Caco-2 (cell line): Measurements from ENCODE around the gene NARF. TPM values are rescaled to one million over a fixed set of nuclear protein-coding genes. Genes with fewer than 3 reads are reported as not detected.
A peak's percentile ranks its signal among the peaks of the same experiment; 100 is the strongest.

Experiments
- BruUV-seq: library from RNA; stranded (reverse); fragments of 400-500 nt; replicated peaks from 2 replicates; lab custom pipeline; 2021; lab: Mats Ljungman, UMichigan
- CTCF ChIA-PET: fragments of 300-600 bp; sonication (Branson Sonifier 250); formaldehyde crosslinking; loops from one replicate; lab custom pipeline; 2022; ENCODE audit warnings: antibody characterized with exemption; lab: Charles Lee
- POLR2A ChIA-PET: fragments of 300-600 bp; sonication (Branson Sonifier 250); formaldehyde crosslinking; loops from one replicate; lab custom pipeline; 2022; ENCODE audit warnings: antibody characterized with exemption; lab: Charles Lee
- DNase-seq, 2 experiments: peaks; one replicate each; pipeline versions ENCODE4 v3.0.0 to v3.0.0-alpha.2; 2020 to 2022
- H3K27me3 ChIP-seq: replicated peaks from 2 replicates; pipeline ENCODE4 v1.6.0; 2011; ENCODE audit warnings: low read length; ENCODE audit not compliant: control insufficient read depth, insufficient read depth
- H3K36me3 ChIP-seq: 2 replicates; pipeline ENCODE4 v1.5.1; 2011; ENCODE audit warnings: low read length; ENCODE audit not compliant: control insufficient read depth, insufficient read depth
- H3K4me1 ChIP-seq: fragments of 250-450 bp; sonication (Bioruptor Pico); 2 replicates; pipeline ENCODE4 v1.5.1; 2020; ENCODE audit warnings: mild to moderate bottlenecking
- H3K4me3 ChIP-seq: 2 replicates; pipeline ENCODE4 v1.5.1; 2011; ENCODE audit warnings: low read depth, mild to moderate bottlenecking, control low read depth, low read length
- H3K9me3 ChIP-seq: fragments of 250-450 bp; sonication (Bioruptor Pico); 2 replicates; pipeline ENCODE4 v1.5.1; 2020; ENCODE audit warnings: mild to moderate bottlenecking, moderate library complexity
- H3K27ac Mint-ChIP-seq: one replicate; pipeline ENCODE4 v1.8.0; 2022; ENCODE audit warnings: mixed read lengths; ENCODE audit not compliant: unreplicated experiment
- H3K27me3 Mint-ChIP-seq: one replicate; pipeline ENCODE4 v1.8.0; 2022; ENCODE audit warnings: mixed read lengths; ENCODE audit not compliant: insufficient read depth, unreplicated experiment
- H3K36me3 Mint-ChIP-seq: one replicate; pipeline ENCODE4 v1.8.0; 2022; ENCODE audit warnings: mild to moderate bottlenecking, mixed read lengths; ENCODE audit not compliant: insufficient read depth, unreplicated experiment
- H3K4me1 Mint-ChIP-seq: one replicate; pipeline ENCODE4 v1.8.0; 2022; ENCODE audit warnings: low read depth, mixed read lengths; ENCODE audit not compliant: unreplicated experiment
- H3K4me3 Mint-ChIP-seq: one replicate; pipeline ENCODE4 v1.8.0; 2022; ENCODE audit warnings: mild to moderate bottlenecking, moderate library complexity, mixed read lengths; ENCODE audit not compliant: unreplicated experiment
- H3K9me3 Mint-ChIP-seq: one replicate; pipeline ENCODE4 v1.8.0; 2022; ENCODE audit warnings: mixed read lengths; ENCODE audit not compliant: unreplicated experiment
- CTCF ChIP-seq, 2 experiments: fragments of 200-600 bp in 1 of 2; IDR thresholded peaks; 1 replicate in 1 of 2; 2 replicates in 1 of 2; pipeline versions ENCODE4 v1.5.1 to v1.8.0; 2011 to 2022; ENCODE audit warnings: antibody characterized with exemption in 1 of 2, control low read depth in 1 of 2, inconsistent platforms in 1 of 2, low read depth in 1 of 2, low read length in 1 of 2, mild to moderate bottlenecking in 1 of 2, moderate library complexity in 1 of 2; ENCODE audit not compliant: insufficient read depth in 1 of 2, severe bottlenecking in 1 of 2, unreplicated experiment in 1 of 2
- intact Hi-C: fragments of 100-400 bp; cut with micrococcal nuclease; formaldehyde crosslinking; loops from one replicate; pipeline ENCODE4 v1.10.0; 2022; ENCODE audit not compliant: unreplicated experiment
- total RNA-seq: library from RNA; stranded (reverse); gene quantifications from 2 replicates; pipeline ENCODE4 v1.2.3, GENCODE V29; 2022

Gene NARF
- total RNA-seq, 1 experiment from 2014 or later, result 62.1 TPM

- peaks cover 12% of the 10 kb centered on the region for H3K4me1 Mint-ChIP-seq
- H3K27ac Mint-ChIP-seq, result no peak overlapping the region
- no peak for DNase-seq
- ChIA-PET POLR2A (no interaction called here), CTCF (interaction anchor here (0.7 kb wide), 2 partner anchors 54 to 711 kb away, joined by 3 to 6 read pairs; no protein-coding TSS in a partner anchor)
- no peak for TF ChIP-seq CTCF (IDR thresholded peaks at IDR 0.05; ENCODE audit: insufficient read depth in 1 of 2, low read depth in 1 of 2, low read length in 1 of 2, severe bottlenecking in 1 of 2, unreplicated experiment in 1 of 2)
- H3K36me3 Mint-ChIP-seq, result peaks cover 37% of the 10 kb centered on the region
- H3K4me3 ChIP-seq, result no peak overlapping the region
- no peaks in the 10 kb centered on the region for H3K9me3 Mint-ChIP-seq
- no peaks in the 10 kb centered on the region for H3K27me3 ChIP-seq
- no peak overlapping the region for H3K4me3 Mint-ChIP-seq
- intact Hi-C loops, result loop anchor here (5.0 kb wide), 1 partner anchor 140 kb away; no protein-coding TSS in a partner anchor
- peaks cover 19% of the 10 kb centered on the region for H3K4me1 ChIP-seq
- H3K27me3 Mint-ChIP-seq, result peaks cover 4% of the 10 kb centered on the region
- no TSS peak for BruUV-seq
- H3K9me3 ChIP-seq, result no peaks in the 10 kb centered on the region
- no peaks in the 10 kb centered on the region for H3K36me3 ChIP-seq
These were observed 34.2 kb downstream of the NARF start for GRCh38 chr17:82492643-82493225.

- H3K4me3 Mint-ChIP-seq, result no peak overlapping the region
- ChIA-PET POLR2A (interaction anchor here (0.7 kb wide), 1 partner anchor 15 kb away, joined by 5 read pairs; no protein-coding TSS in a partner anchor), CTCF (interaction anchor here (0.7 to 1.0 kb wide), 3 partner anchors 43 to 710 kb away, joined by 3 to 6 read pairs (median 3); no protein-coding TSS in a partner anchor)
- peak overlapping the region; percentile 93 for H3K27ac Mint-ChIP-seq
- BruUV-seq, result no TSS peak
- Histone ChIP-seq H3K36me3 (no peaks in the 10 kb centered on the region), H3K4me3 (no peak overlapping the region), H3K9me3 (no peaks in the 10 kb centered on the region), H3K4me1 (peaks cover 19% of the 10 kb centered on the region), H3K27me3 (no peaks in the 10 kb centered on the region)
- H3K4me1 Mint-ChIP-seq, result peaks cover 12% of the 10 kb centered on the region
- no peak for DNase-seq
- H3K27me3 Mint-ChIP-seq, result peaks cover 4% of the 10 kb centered on the region
- TF ChIP-seq CTCF (IDR thresholded peaks at IDR 0.05; ENCODE audit: insufficient read depth in 1 of 2, low read depth in 1 of 2, low read length in 1 of 2, severe bottlenecking in 1 of 2, unreplicated experiment in 1 of 2), result no peak
- intact Hi-C loops, result loop anchor here (5.0 kb wide), 1 partner anchor 141 kb away; no protein-coding TSS in a partner anchor
- no peaks in the 10 kb centered on the region for H3K9me3 Mint-ChIP-seq
- H3K36me3 Mint-ChIP-seq, result peaks cover 37% of the 10 kb centered on the region
These were observed 34.8 kb downstream of the NARF start for GRCh38 chr17:82493226-82493781.

GRCh38 chr17:82494236-82495055 is 35.9 kb downstream of the NARF start:
- CTCF ChIA-PET, result interaction anchor here (0.5 to 1.3 kb wide), 4 partner anchors 13 to 189 kb away, joined by 3 to 8 read pairs (median 3); no protein-coding TSS in a partner anchor
- Mint-ChIP-seq H3K9me3 (no peaks in the 10 kb centered on the region), H3K4me1 (peaks cover 12% of the 10 kb centered on the region), H3K4me3 (peak overlapping the region; percentile 67), H3K27me3 (peaks cover 4% of the 10 kb centered on the region), H3K36me3 (peaks cover 27% of the 10 kb centered on the region), H3K27ac (peak overlapping the region; percentile 93)
- peak; percentile 90 to 94 for DNase-seq
- peak; percentile 86 to 97 for TF ChIP-seq CTCF (IDR thresholded peaks at IDR 0.05; ENCODE audit: insufficient read depth in 1 of 2, low read depth in 1 of 2, low read length in 1 of 2, severe bottlenecking in 1 of 2, unreplicated experiment in 1 of 2)
- H3K4me1 ChIP-seq, result peaks cover 19% of the 10 kb centered on the region
- no peak overlapping the region for H3K4me3 ChIP-seq
- no peaks in the 10 kb centered on the region for H3K9me3 ChIP-seq
- H3K27me3 ChIP-seq, result no peaks in the 10 kb centered on the region
- H3K36me3 ChIP-seq, result no peaks in the 10 kb centered on the region
- TSS peak; percentile 92 for BruUV-seq
- intact Hi-C loops, result loop anchor here (1.0 to 5.0 kb wide), 3 partner anchors 36 to 142 kb away; partner anchors contain the start of gene NARF
- POLR2A ChIA-PET, result interaction anchor here (0.6 kb wide), 1 partner anchor 25 kb away, joined by 3 read pairs; the partner anchor contains the start of gene FOXK2
